B cell (primary cell): Measurements from ENCODE around the gene CTIF. TPM values are rescaled to one million over a fixed set of nuclear protein-coding genes. Genes with fewer than 3 reads are reported as not detected.

Source experiments
- ATAC-seq: fragments of 200-7000 bp; cut with Tn5 transposase; one replicate; pipeline ENCODE4 v1.10.0; 2021; ENCODE audit warnings: low read depth, mild to moderate bottlenecking, moderate number of reproducible peaks, moderate library complexity
- CTCF ChIA-PET: fragments of 350-600 bp; sonication (Branson Sonifier 250); formaldehyde crosslinking; loops from one replicate; lab custom pipeline; 2021; ENCODE audit warnings: antibody characterized with exemption, inconsistent platforms; lab: Charles Lee
- POLR2A ChIA-PET: fragments of 350-600 bp; sonication (Branson Sonifier 250); formaldehyde crosslinking; loops from one replicate; lab custom pipeline; 2021; ENCODE audit warnings: antibody characterized with exemption; lab: Charles Lee
- DNase-seq: peaks from one replicate; pipeline ENCODE4 v3.0.0; 2013
- H2AFZ ChIP-seq: 2 replicates; pipeline ENCODE4 v1.6.1; 2012; ENCODE audit warnings: mild to moderate bottlenecking, low read depth, low read length; ENCODE audit not compliant: insufficient read depth, poor library complexity, severe bottlenecking
- H3K27ac ChIP-seq, 2 donors: 1 replicate in 1 of 2; 2 replicates in 1 of 2; pipeline ENCODE4 v1.5.1; 2012 to 2013; ENCODE audit warnings: low read length in 2 of 2, mild to moderate bottlenecking in 2 of 2, moderate library complexity in 1 of 2
- H3K27me3 ChIP-seq, 4 experiments: fragments of 200-600 bp in 1 of 4; sonication (generic) in 1 of 4; replicated peaks in 1 of 4; 1 replicate in 2 of 4; 2 replicates in 2 of 4; pipeline versions ENCODE4 v1.6.1 to v1.7.0; 2013 to 2016; ENCODE audit warnings: low read length in 3 of 4, mild to moderate bottlenecking in 2 of 4, mixed read lengths in 1 of 4, moderate library complexity in 1 of 4; ENCODE audit not compliant: insufficient read depth in 4 of 4, control insufficient read depth in 3 of 4; ENCODE audit errors: control extremely low read depth in 1 of 4
- H3K36me3 ChIP-seq, 2 experiments: replicated peaks in 1 of 2; 1 replicate in 1 of 2; 2 replicates in 1 of 2; pipeline versions ENCODE4 v1.6.1 to v1.7.1; 2013; ENCODE audit warnings: low read length in 1 of 2; ENCODE audit not compliant: insufficient read depth in 2 of 2, control insufficient read depth in 1 of 2; ENCODE audit errors: control extremely low read depth in 1 of 2, extremely low read depth in 1 of 2
- H3K4me1 ChIP-seq, 2 donors: fragments of 200-600 bp in 1 of 2; sonication (generic) in 1 of 2; 1 replicate in 1 of 2; 2 replicates in 1 of 2; pipeline versions ENCODE4 v1.5.1 to v1.6.1; 2013 to 2017; ENCODE audit warnings: low read length in 2 of 2; ENCODE audit not compliant: control insufficient read depth in 2 of 2, insufficient read depth in 2 of 2
- H3K4me2 ChIP-seq: replicated peaks from 2 replicates; pipeline ENCODE3; 2012; ENCODE audit warnings: mild to moderate bottlenecking, low read depth, low read length; ENCODE audit not compliant: poor library complexity, severe bottlenecking
- H3K4me3 ChIP-seq, 5 experiments: fragments of 200-600 bp in 1 of 5; sonication (generic) in 1 of 5; 1 replicate in 3 of 5; 2 replicates in 2 of 5; pipeline versions ENCODE4 v1.5.1 to v1.7.0; 2011 to 2016; ENCODE audit warnings: low read length in 4 of 5, mild to moderate bottlenecking in 4 of 5, low read depth in 2 of 5, control low read depth in 1 of 5, moderate library complexity in 1 of 5; ENCODE audit not compliant: insufficient read depth in 1 of 5; ENCODE audit errors: control extremely low read depth in 1 of 5, extremely low read depth in 1 of 5
- H3K79me2 ChIP-seq: fragments of 200-600 bp; sonication (generic); one replicate; pipeline ENCODE4 v1.6.0; 2016; ENCODE audit warnings: low read length; ENCODE audit not compliant: control insufficient read depth, insufficient read depth
- H3K9ac ChIP-seq: fragments of 200-600 bp; sonication (generic); 2 replicates; pipeline ENCODE4 v1.6.1; 2017; ENCODE audit warnings: mild to moderate bottlenecking, low read length, moderate library complexity
- H3K9me3 ChIP-seq, 3 donors: one replicate each; pipeline versions ENCODE4 v1.6.1 to v1.7.1; 2013; ENCODE audit warnings: low read length in 2 of 3; ENCODE audit not compliant: control insufficient read depth in 2 of 3, insufficient read depth in 1 of 3; ENCODE audit errors: control extremely low read depth in 1 of 3
- H4K20me1 ChIP-seq: 2 replicates; pipeline ENCODE4 v1.6.0; 2012; ENCODE audit warnings: mild to moderate bottlenecking, low read length; ENCODE audit not compliant: insufficient read depth, control insufficient read depth, poor library complexity, severe bottlenecking
- H3K27ac Mint-ChIP-seq: one replicate; pipeline ENCODE4 v1.8.0; 2021; ENCODE audit warnings: mixed read lengths
- H3K27me3 Mint-ChIP-seq: one replicate; pipeline ENCODE4 v1.8.0; 2021; ENCODE audit warnings: mixed read lengths
- H3K4me1 Mint-ChIP-seq: one replicate; pipeline ENCODE4 v1.8.0; 2021; ENCODE audit warnings: mixed read lengths
- H3K4me3 Mint-ChIP-seq: one replicate; pipeline ENCODE4 v1.8.0; 2021; ENCODE audit warnings: mixed read lengths
- H3K9me3 Mint-ChIP-seq: one replicate; pipeline ENCODE4 v1.8.0; 2022; ENCODE audit warnings: mixed read lengths; ENCODE audit not compliant: insufficient read depth
- EZH2 ChIP-seq: IDR thresholded peaks from 2 replicates; pipeline ENCODE4 v1.6.1; 2012; ENCODE audit warnings: borderline replicate concordance, low read depth, mild to moderate bottlenecking, moderate library complexity, low read length; ENCODE audit not compliant: insufficient read depth, poor library complexity, severe bottlenecking
- WGBS: methylation state at CpG from one replicate; pipeline ENCODE4 v1.1.5; 2013; ENCODE audit warnings: missing lambda C conversion rate; ENCODE audit not compliant: insufficient coverage; 5-methylcytosine and 5-hydroxymethylcytosine counted together
- intact Hi-C: fragments of 100-400 bp; cut with micrococcal nuclease; formaldehyde crosslinking; loops from one replicate; pipeline ENCODE4 v1.10.0; 2022
- polyA plus RNA-seq: library from polyadenylated mRNA; depleted of rRNA; stranded (reverse); fragments of >200 nt; gene quantifications from 2 replicates; pipeline ENCODE4 v1.2.3, GENCODE V29; 2012
- total RNA-seq, 2 donors: library from RNA; stranded (reverse); fragments of 120-200 nt in 1 of 2; gene quantifications; 1 replicate in 1 of 2; 2 replicates in 1 of 2; pipeline versions ENCODE4 v1.2.3 to v1.2.4, GENCODE V29; 2013 to 2022
- TF ChIP-seq, protein P1 (sequence below): fragments of 200-600 bp; IDR thresholded peaks from one replicate; pipeline ENCODE4 v1.8.0; 2022; ENCODE audit warnings: antibody characterized with exemption, mild to moderate bottlenecking

CTIF gene
- total and polyA plus RNA-seq, 2 donors (not counting 1 experiment from before 2014, with no cell fraction given) = 3.6 to 16.2 TPM

GRCh38 chr18:48857023-48857694, 318.3 kb downstream of the CTIF start:
- H3K27me3 ChIP-seq = no peaks in the 10 kb centered on the region
- ATAC-seq (no peak), DNase-seq (no peak)
- no peak overlapping the region for H2AFZ ChIP-seq
- H3K27ac Mint-ChIP-seq = no peak overlapping the region
- ChIA-PET POLR2A (no interaction called here), CTCF (no interaction called here)
- H3K36me3 ChIP-seq = no peaks in the 10 kb centered on the region
- no peaks in the 10 kb centered on the region for H4K20me1 ChIP-seq
- no peaks in the 10 kb centered on the region for H3K79me2 ChIP-seq
- no peak overlapping the region for H3K9ac ChIP-seq
- H3K9me3 Mint-ChIP-seq = no peaks in the 10 kb centered on the region
- no peak overlapping the region for H3K4me3 ChIP-seq
- H3K4me3 Mint-ChIP-seq = no peak overlapping the region
- no peak overlapping the region for H3K4me2 ChIP-seq
- intact Hi-C loops = no loop called here
- WGBS = 97% methylated on average over 14 of the region's 14 CpGs
- H3K4me1 Mint-ChIP-seq = no peaks in the 10 kb centered on the region
- H3K27ac ChIP-seq = no peak overlapping the region
- no peaks in the 10 kb centered on the region for H3K9me3 ChIP-seq
- H3K27me3 Mint-ChIP-seq = no peaks in the 10 kb centered on the region
- TF ChIP-seq, protein P1, sequence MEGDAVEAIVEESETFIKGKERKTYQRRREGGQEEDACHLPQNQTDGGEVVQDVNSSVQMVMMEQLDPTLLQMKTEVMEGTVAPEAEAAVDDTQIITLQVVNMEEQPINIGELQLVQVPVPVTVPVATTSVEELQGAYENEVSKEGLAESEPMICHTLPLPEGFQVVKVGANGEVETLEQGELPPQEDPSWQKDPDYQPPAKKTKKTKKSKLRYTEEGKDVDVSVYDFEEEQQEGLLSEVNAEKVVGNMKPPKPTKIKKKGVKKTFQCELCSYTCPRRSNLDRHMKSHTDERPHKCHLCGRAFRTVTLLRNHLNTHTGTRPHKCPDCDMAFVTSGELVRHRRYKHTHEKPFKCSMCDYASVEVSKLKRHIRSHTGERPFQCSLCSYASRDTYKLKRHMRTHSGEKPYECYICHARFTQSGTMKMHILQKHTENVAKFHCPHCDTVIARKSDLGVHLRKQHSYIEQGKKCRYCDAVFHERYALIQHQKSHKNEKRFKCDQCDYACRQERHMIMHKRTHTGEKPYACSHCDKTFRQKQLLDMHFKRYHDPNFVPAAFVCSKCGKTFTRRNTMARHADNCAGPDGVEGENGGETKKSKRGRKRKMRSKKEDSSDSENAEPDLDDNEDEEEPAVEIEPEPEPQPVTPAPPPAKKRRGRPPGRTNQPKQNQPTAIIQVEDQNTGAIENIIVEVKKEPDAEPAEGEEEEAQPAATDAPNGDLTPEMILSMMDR = no peak
- no peak for TF ChIP-seq EZH2
- H3K4me1 ChIP-seq = no peaks in the 10 kb centered on the region

DNA sequence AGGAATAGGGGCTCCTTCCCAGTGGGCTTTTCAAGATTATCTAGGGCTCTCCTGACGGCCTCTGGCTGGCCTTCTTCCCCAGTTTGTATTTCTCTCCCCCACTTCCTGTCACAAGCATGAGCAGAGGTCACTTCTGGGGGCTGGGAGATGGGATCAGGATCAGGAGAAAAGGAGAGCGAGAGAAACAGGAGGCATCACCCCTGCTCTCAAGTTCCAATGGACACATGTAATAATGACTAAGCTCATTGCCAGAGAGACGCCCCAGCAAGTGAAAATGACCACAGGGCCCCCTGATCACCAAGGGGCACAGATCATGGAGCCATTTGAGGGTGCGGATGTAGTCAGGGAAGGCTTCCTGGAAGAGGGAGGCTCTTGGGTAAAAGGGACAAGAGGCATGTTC, 319.8 kb downstream of the CTIF start:
- POLR2A ChIA-PET = no interaction called here
- no peak overlapping the region for H3K27ac ChIP-seq
- Mint-ChIP-seq H3K9me3 (no peaks in the 10 kb centered on the region), H3K4me3 (no peak overlapping the region), H3K4me1 (no peaks in the 10 kb centered on the region), H3K27ac (no peak overlapping the region), H3K27me3 (no peaks in the 10 kb centered on the region)
- H2AFZ ChIP-seq = no peak overlapping the region
- DNase-seq (no peak), ATAC-seq (no peak)
- H3K79me2 ChIP-seq = no peaks in the 10 kb centered on the region
- no peak overlapping the region for H3K4me2 ChIP-seq
- intact Hi-C loops = no loop called here
- H3K4me1 ChIP-seq = no peaks in the 10 kb centered on the region
- no peak overlapping the region for H3K9ac ChIP-seq
- TF ChIP-seq EZH2 = no peak
- TF ChIP-seq, protein P1 = no peak
- WGBS = 87% methylated on average over 3 of the region's 4 CpGs
- H3K36me3 ChIP-seq = no peaks in the 10 kb centered on the region
- no peaks in the 10 kb centered on the region for H3K9me3 ChIP-seq
- H4K20me1 ChIP-seq = no peaks in the 10 kb centered on the region
- CTCF ChIA-PET = no interaction called here
- H3K4me3 ChIP-seq = no peak overlapping the region
- H3K27me3 ChIP-seq = no peaks in the 10 kb centered on the region
